Gastrocnemius medialis (tissue), 4 donors: Measurements from ENCODE around the gene RADX. TPM values are rescaled to one million over a fixed set of nuclear protein-coding genes. Genes with fewer than 3 reads are reported as not detected.

Experiments
- ATAC-seq, 2 donors: fragments of 150-250 bp; one replicate each; pipeline ENCODE4 v1.9.1; 2016
- DNase-seq, 2 donors: peaks; one replicate each; pipeline ENCODE4 v3.0.0-alpha.2; 2019
- H3K27ac ChIP-seq, 4 donors: fragments of 200-600 bp; sonication (generic); 1 replicate in 1 of 4; 2 replicates in 3 of 4; pipeline ENCODE4 v1.5.1; 2016 to 2018; ENCODE audit warnings: mild to moderate bottlenecking in 2 of 4, moderate library complexity in 1 of 4
- H3K27me3 ChIP-seq, 3 donors: fragments of 200-600 bp; sonication (generic) in 2 of 3; 1 replicate in 1 of 3; 2 replicates in 2 of 3; pipeline versions ENCODE4 v1.5.1 to v1.6.0; 2016 to 2019; ENCODE audit warnings: mild to moderate bottlenecking in 1 of 3, moderate library complexity in 1 of 3
- H3K36me3 ChIP-seq, 2 donors: fragments of 200-600 bp; sonication (generic) in 1 of 2; one replicate each; pipeline ENCODE4 v1.5.1; 2017 to 2018
- H3K4me1 ChIP-seq, 2 donors: fragments of 200-600 bp; sonication (generic) in 1 of 2; one replicate each; pipeline ENCODE4 v1.5.1; 2016 to 2017; ENCODE audit warnings: mild to moderate bottlenecking in 2 of 2
- H3K4me3 ChIP-seq, 4 donors: fragments of 200-600 bp; sonication (generic) in 3 of 4; 1 replicate in 1 of 4; 2 replicates in 3 of 4; pipeline ENCODE4 v1.5.1; 2016 to 2019; ENCODE audit warnings: mild to moderate bottlenecking in 2 of 4
- H3K9me3 ChIP-seq, 3 donors: fragments of 200-600 bp; sonication (generic) in 2 of 3; 1 replicate in 1 of 3; 2 replicates in 2 of 3; pipeline ENCODE4 v1.5.1; 2016 to 2019
- POLR2A ChIP-seq, 2 donors: fragments of 450-650 bp; IDR thresholded peaks; one replicate each; pipeline ENCODE4 v1.6.1; 2017; ENCODE audit warnings: antibody characterized with exemption in 2 of 2, mild to moderate bottlenecking in 2 of 2, moderate library complexity in 2 of 2
- in situ Hi-C, 4 donors: fragments of 200-750 bp; cut with MboI; loops; one replicate each; pipeline versions ENCODE4 v1.15.0 to v1.8.0; 2017; ENCODE audit warnings: low sequenced_read_pairs in 4 of 4
- intact Hi-C: fragments of 100-400 bp; cut with DNase I; formaldehyde crosslinking; loops from one replicate; pipeline ENCODE4 v1.15.1; 2023; ENCODE audit warnings: low total_unique reads
- total RNA-seq, 4 donors: library from RNA; depleted of rRNA; stranded (reverse); fragments of >200 nt; gene quantifications; one replicate each; pipeline versions ENCODE4 v1.1.0 to v1.2.3, GENCODE V29; 2016
- TF ChIP-seq, protein P1 (sequence below), 5 experiments: fragments of 450-650 bp in 3 of 5; fragments of 200-600 bp in 2 of 5; sonication (generic) in 2 of 5; IDR thresholded peaks in 4 of 5; conservative IDR thresholded peaks in 1 of 5; 1 replicate in 4 of 5; 2 replicates in 1 of 5; pipeline ENCODE4 v1.5.1; 2016 to 2019; ENCODE audit warnings: antibody characterized with exemption in 5 of 5, mild to moderate bottlenecking in 3 of 5, moderate library complexity in 3 of 5

RADX gene
- total RNA-seq, 4 donors from 2014 or later = 0.12 to 1.7 (median 0.82) TPM

GRCh38 chrX:106611317-106611678 lies 480 bp upstream of the RADX start:
- Histone ChIP-seq H3K4me1 (peaks cover 0 to 4% of the 10 kb centered on the region in 2 donors), H3K36me3 (no peaks in the 10 kb centered on the region), H3K4me3 (peak overlapping the region; percentile 52 to 73 (median 59)), H3K27ac (peak overlapping the region; percentile 2 to 54 (median 30)), H3K27me3 (no peaks in the 10 kb centered on the region), H3K9me3 (no peaks in the 10 kb centered on the region)
- intact Hi-C loops (loop anchor here (5.0 to 10.0 kb wide), 4 partner anchors 116 to 1511 kb away; partner anchors contain the start of genes RNF128 and TBC1D8B), in situ Hi-C loops (loop anchor here in 1 of 4 donors (25.0 kb wide), 1 partner anchor 176 kb away; no protein-coding TSS in a partner anchor)
- no peak for ATAC-seq
- TF ChIP-seq, protein P1, sequence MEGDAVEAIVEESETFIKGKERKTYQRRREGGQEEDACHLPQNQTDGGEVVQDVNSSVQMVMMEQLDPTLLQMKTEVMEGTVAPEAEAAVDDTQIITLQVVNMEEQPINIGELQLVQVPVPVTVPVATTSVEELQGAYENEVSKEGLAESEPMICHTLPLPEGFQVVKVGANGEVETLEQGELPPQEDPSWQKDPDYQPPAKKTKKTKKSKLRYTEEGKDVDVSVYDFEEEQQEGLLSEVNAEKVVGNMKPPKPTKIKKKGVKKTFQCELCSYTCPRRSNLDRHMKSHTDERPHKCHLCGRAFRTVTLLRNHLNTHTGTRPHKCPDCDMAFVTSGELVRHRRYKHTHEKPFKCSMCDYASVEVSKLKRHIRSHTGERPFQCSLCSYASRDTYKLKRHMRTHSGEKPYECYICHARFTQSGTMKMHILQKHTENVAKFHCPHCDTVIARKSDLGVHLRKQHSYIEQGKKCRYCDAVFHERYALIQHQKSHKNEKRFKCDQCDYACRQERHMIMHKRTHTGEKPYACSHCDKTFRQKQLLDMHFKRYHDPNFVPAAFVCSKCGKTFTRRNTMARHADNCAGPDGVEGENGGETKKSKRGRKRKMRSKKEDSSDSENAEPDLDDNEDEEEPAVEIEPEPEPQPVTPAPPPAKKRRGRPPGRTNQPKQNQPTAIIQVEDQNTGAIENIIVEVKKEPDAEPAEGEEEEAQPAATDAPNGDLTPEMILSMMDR (IDR thresholded peaks at IDR 0.05 in 4 of 5, conservative IDR thresholded peaks at IDR 0.05 in 1 of 5) = no peak
- no peak for TF ChIP-seq POLR2A (IDR thresholded peaks at IDR 0.05)
- no peak for DNase-seq

- intact Hi-C loops (loop anchor here (5.0 to 10.0 kb wide), 4 partner anchors 115 to 1510 kb away; partner anchors contain the start of genes RNF128 and TBC1D8B), in situ Hi-C loops (loop anchor here in 1 of 4 donors (25.0 kb wide), 1 partner anchor 175 kb away; no protein-coding TSS in a partner anchor)
- Histone ChIP-seq H3K4me3 (peak overlapping the region; percentile 52 to 73 (median 59)), H3K27ac (peak overlapping the region in 3 of 4 donors; percentile 39 to 54 (median 52)), H3K36me3 (no peaks in the 10 kb centered on the region), H3K4me1 (peaks cover 0 to 4% of the 10 kb centered on the region in 2 donors), H3K27me3 (no peaks in the 10 kb centered on the region), H3K9me3 (no peaks in the 10 kb centered on the region)
- peak in 1 of 2 donors; percentile 78 for ATAC-seq
- TF ChIP-seq, protein P1 (IDR thresholded peaks at IDR 0.05 in 4 of 5, conservative IDR thresholded peaks at IDR 0.05 in 1 of 5) = no peak
- no peak for TF ChIP-seq POLR2A (IDR thresholded peaks at IDR 0.05)
- no peak for DNase-seq
Measured at GRCh38 chrX:106612393-106612763, 600 bp downstream of the RADX start.

GRCh38 chrX:106613277-106613676 lies 1.5 kb downstream of the RADX start:
- intact Hi-C loops (loop anchor here (5.0 to 10.0 kb wide), 4 partner anchors 114 to 1509 kb away; partner anchors contain the start of genes RNF128 and TBC1D8B), in situ Hi-C loops (loop anchor here in 1 of 4 donors (25.0 kb wide), 1 partner anchor 174 kb away; no protein-coding TSS in a partner anchor)
- TF ChIP-seq, protein P1 (IDR thresholded peaks at IDR 0.05 in 4 of 5, conservative IDR thresholded peaks at IDR 0.05 in 1 of 5) = no peak
- ATAC-seq = no peak
- peaks cover 0 to 4% of the 10 kb centered on the region in 2 donors for H3K4me1 ChIP-seq
- no peaks in the 10 kb centered on the region for H3K27me3 ChIP-seq
- H3K27ac ChIP-seq = no peak overlapping the region
- H3K36me3 ChIP-seq = no peaks in the 10 kb centered on the region
- H3K9me3 ChIP-seq = no peaks in the 10 kb centered on the region
- H3K4me3 ChIP-seq = peak overlapping the region in 2 of 4 donors; percentile 61 to 73
- DNase-seq = no peak

DNA sequence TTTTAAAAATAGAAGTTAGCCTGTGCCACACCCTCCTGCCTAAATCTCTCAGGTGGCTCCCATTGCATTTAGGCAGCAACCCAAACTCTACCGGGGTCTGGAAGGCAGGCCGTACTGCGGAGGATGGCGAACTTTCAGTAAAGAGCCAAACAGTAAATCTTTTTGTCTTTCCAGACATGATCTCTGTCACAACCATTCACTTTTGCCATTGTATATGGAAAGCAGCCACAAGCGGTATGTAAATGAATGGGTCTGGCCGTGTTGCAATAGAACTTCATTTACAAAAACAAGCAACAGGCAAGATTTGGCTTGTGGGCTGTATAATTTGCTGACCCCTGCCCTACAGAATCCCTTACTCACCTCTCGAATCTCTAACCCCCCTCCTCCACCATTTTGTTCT lies 3.3 kb downstream of the RADX start:
- Histone ChIP-seq H3K36me3 (no peaks in the 10 kb centered on the region), H3K9me3 (no peaks in the 10 kb centered on the region), H3K27me3 (no peaks in the 10 kb centered on the region), H3K4me3 (no peak overlapping the region), H3K27ac (no peak overlapping the region), H3K4me1 (peaks cover 0 to 4% of the 10 kb centered on the region in 2 donors)
- no peak for ATAC-seq
- TF ChIP-seq, protein P1 (IDR thresholded peaks at IDR 0.05 in 4 of 5, conservative IDR thresholded peaks at IDR 0.05 in 1 of 5) = no peak
- no peak for TF ChIP-seq POLR2A (IDR thresholded peaks at IDR 0.05)
- no peak for DNase-seq
- in situ Hi-C loops = loop anchor here in 1 of 4 donors (25.0 kb wide), 1 partner anchor 172 kb away; no protein-coding TSS in a partner anchor
- intact Hi-C loops = loop anchor here (10.0 kb wide), 1 partner anchor 130 kb away; no protein-coding TSS in a partner anchor
